Stimulated activated CD8-positive, alpha-beta memory T cell treated with anti-CD3 and anti-CD28 coated beads, Interleukin-7, amount 100 ng/mL, for 1 hour (primary cell): ENCODE data around the gene TRPM1.

Source experiments
- DNase-seq, 2 donors: peaks; one replicate each; pipeline ENCODE4 v3.0.0-alpha.2; 2020; ENCODE audit warnings: low read depth in 2 of 2

TRPM1 gene

DNA sequence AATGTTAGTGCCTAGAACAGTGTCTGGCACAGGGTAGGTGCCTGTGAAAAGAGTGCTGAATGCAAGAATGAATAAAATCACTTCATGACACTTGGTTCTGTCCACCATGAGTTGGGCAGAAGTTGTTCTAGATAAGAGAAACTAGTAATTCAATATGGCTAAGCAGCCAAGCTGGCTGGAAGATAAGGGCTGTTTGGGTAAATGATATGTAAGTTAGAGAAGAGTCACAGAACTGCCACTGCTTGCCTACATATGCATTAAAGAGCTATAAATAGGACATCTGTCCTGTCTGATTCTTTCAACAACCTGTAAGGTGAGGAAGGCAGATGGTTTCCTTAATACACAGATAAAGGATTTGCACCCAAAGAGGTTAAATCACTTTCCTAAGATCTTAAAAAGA lies 123.2 kb downstream of the TRPM1 start:
- DNase-seq = no peak

DNA sequence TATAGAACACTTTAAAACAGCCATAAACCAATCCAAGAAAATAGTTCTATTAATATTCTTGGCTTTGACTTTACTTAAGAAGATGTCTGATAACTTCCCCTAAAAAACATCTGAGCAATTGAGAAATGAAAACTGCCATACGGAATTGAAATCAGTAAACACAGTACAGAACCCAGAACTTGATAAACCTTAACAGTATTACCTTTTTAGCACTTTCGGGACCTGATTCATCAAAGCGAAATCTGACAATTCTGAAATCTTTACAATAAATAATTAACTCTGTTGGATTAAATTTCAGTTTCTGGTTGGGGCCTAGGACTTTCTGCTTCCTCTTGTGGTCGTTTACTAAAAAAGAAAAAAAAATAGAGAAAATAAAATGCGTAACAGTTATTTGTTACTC lies 127.4 kb downstream of the TRPM1 start:
- DNase-seq = no peak

DNA sequence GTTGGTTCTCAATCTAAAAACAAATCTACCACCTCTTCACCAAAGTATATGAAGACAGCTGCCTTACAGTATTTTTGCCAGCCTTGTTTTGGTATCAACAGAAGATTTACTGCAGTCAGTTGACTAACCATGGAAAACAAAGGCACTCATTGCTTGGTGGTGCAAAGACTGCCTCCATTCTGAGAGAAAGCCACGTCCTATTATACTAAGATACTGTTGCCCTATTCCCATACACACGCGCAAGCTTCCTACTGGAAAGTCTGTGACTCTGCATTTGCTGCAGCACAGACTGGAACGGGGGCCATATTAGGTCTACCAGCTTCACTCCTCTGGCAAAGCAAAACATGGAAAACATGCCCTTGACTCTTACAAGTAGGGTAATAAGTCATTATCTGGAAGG lies 128.1 kb downstream of the TRPM1 start:
- no peak for DNase-seq

- DNase-seq = no peak
Measured at GRCh38 chr15:30969724-30970123, 131.8 kb downstream of the TRPM1 start.

DNA sequence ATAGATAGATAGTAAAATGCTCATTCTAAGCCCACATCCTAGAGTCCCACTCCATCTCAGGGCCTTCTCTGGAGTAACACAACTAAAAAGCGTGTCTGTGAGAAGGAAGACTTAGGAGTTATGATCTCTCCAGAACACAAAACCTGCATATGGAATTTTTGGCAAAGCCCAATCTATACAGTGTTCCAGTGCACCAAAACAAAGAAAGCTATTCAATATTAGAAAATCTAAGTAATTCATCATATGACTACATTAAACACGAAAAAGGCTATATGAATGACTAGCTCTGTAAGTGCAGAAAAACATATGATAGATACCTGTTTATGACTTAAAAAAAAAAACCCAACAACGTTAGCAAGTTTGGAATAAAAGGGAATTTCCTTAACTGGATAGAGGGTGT lies 137.8 kb downstream of the TRPM1 start:
- no peak for DNase-seq

DNA sequence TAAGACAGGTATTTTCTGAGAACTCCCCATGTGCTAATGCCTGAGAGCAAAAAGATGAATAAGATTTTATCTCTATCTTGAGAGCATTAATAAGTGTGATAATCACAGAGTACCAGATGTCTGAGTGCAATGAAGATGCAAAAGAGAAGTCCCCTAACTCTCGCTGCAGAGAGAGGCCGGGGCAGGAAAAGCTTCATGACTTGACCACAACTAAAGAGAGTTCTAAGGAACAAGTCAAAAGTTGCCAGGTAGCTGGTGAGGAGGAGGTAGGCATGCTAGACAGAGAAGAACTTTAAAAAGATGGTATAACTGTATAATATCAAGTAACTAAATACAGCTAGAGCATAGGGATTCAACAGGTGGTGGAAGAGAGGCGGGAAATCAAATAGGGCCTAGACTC lies 138.9 kb downstream of the TRPM1 start:
- no peak for DNase-seq

DNA sequence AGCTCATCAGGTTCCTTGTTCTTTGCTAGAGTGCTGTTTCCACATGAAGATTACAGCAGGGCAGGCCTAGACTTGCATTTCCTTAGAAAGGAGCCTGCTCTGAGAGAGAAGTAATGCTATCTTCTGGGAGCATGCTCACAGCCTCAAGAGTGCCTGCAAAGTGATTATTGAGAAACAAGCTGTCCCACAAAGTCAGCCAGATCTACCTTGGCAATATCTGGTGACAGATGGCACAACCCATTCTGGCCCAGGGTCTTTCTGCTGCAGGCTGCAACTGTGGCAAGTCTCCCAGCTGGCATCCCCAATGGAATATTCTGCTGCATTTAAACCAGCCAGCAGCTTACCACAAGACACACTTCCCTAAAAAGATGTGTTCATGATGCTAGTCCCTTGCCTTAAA lies 139.4 kb downstream of the TRPM1 start:
- no peak for DNase-seq

- no peak for DNase-seq
Measured at GRCh38 chr15:30958219-30958618, 143.3 kb downstream of the TRPM1 start.

- DNase-seq = no peak
Measured at GRCh38 chr15:30956216-30957124, 145.1 kb downstream of the TRPM1 start.

DNA sequence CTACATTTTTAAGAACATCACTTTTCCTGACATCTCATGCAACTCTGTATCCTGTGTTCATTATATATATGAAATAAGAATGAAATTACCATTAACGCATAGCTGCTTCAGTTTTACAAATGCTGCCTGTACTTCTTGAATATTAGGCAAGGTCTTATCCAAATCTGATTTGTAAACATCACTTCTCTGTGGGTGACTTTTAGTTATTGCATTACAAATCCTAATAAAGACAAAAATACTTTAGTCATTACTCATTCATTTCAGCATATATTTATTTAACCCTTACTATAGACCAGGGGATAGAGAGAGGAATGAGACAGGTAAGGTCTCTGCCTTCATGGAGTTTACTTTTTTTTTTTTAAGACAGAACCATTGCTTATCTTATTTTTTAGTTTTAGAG lies 146.9 kb downstream of the TRPM1 start:
- no peak for DNase-seq

GRCh38 chr15:30953731-30954378 lies 147.7 kb downstream of the TRPM1 start:
- no peak for DNase-seq

GRCh38 chr15:30953183-30953582 lies 148.3 kb downstream of the TRPM1 start:
- DNase-seq = no peak
